Natural killer cell (primary cell): ENCODE data around the gene TGFBR3. TPM values are rescaled to one million over a fixed set of nuclear protein-coding genes. Genes with fewer than 3 reads are reported as not detected.

ENCODE experiments used
- ATAC-seq, 3 donors: fragments of 150-1000 bp in 2 of 3; fragments of 200-7000 bp in 1 of 3; cut with Tn5 transposase; 1 replicate in 1 of 3; 2 replicates in 2 of 3; pipeline ENCODE4 v1.10.0; 2021; ENCODE audit warnings: mild to moderate bottlenecking in 2 of 3, moderate library complexity in 2 of 3
- DNase-seq, 2 donors: peaks; one replicate each; pipeline versions ENCODE4 v3.0.0 to v3.0.0-alpha.2; 2013 to 2021; ENCODE audit warnings: mixed read lengths in 1 of 2
- H3K27ac ChIP-seq: one replicate; pipeline ENCODE4 v1.5.1; 2013; ENCODE audit warnings: mild to moderate bottlenecking, low read length
- H3K27me3 ChIP-seq: one replicate; pipeline ENCODE4 v1.6.1; 2013; ENCODE audit warnings: low read length; ENCODE audit not compliant: control insufficient read depth, insufficient read depth
- H3K36me3 ChIP-seq: one replicate; pipeline ENCODE4 v1.6.1; 2013; ENCODE audit warnings: low read length; ENCODE audit not compliant: control insufficient read depth, insufficient read depth
- H3K4me1 ChIP-seq: one replicate; pipeline ENCODE4 v1.6.1; 2013; ENCODE audit warnings: low read length; ENCODE audit not compliant: control insufficient read depth, insufficient read depth
- H3K4me3 ChIP-seq: one replicate; pipeline ENCODE4 v1.5.1; 2013; ENCODE audit warnings: low read length
- H3K9me3 ChIP-seq: one replicate; pipeline ENCODE4 v1.6.1; 2013; ENCODE audit warnings: low read length; ENCODE audit not compliant: control insufficient read depth, insufficient read depth
- H3K27ac Mint-ChIP-seq, 2 donors: one replicate each; pipeline ENCODE4 v1.8.0; 2022; ENCODE audit warnings: mild to moderate bottlenecking in 2 of 2, mixed read lengths in 2 of 2, moderate library complexity in 1 of 2
- H3K27me3 Mint-ChIP-seq, 2 donors: one replicate each; pipeline ENCODE4 v1.8.0; 2022; ENCODE audit warnings: low read depth in 2 of 2, mixed read lengths in 2 of 2
- H3K36me3 Mint-ChIP-seq: one replicate; pipeline ENCODE4 v1.8.0; 2022; ENCODE audit warnings: mixed read lengths
- H3K4me1 Mint-ChIP-seq, 2 donors: one replicate each; pipeline ENCODE4 v1.8.0; 2022; ENCODE audit warnings: mixed read lengths in 2 of 2
- H3K4me3 Mint-ChIP-seq: one replicate; pipeline ENCODE4 v1.8.0; 2022; ENCODE audit warnings: mild to moderate bottlenecking, moderate library complexity, mixed read lengths
- H3K9me3 Mint-ChIP-seq, 2 donors: one replicate each; pipeline ENCODE4 v1.8.0; 2022; ENCODE audit warnings: mixed read lengths in 2 of 2
- CTCF ChIP-seq: fragments of 200-600 bp; IDR thresholded peaks from one replicate; pipeline ENCODE4 v1.8.0; 2022; ENCODE audit warnings: antibody characterized with exemption
- WGBS: methylation state at CpG from one replicate; pipeline ENCODE4 v1.1.7; 2013; ENCODE audit warnings: missing lambda C conversion rate; ENCODE audit not compliant: insufficient coverage; 5-methylcytosine and 5-hydroxymethylcytosine counted together
- intact Hi-C: fragments of 100-400 bp; cut with micrococcal nuclease; formaldehyde crosslinking; loops from one replicate; pipeline ENCODE4 v1.14.2; 2022
- total RNA-seq, 4 donors: library from RNA; stranded (reverse); fragments of 120-200 nt in 1 of 4; gene quantifications; one replicate each; pipeline versions ENCODE4 v1.2.3 to v1.2.4, GENCODE V29; 2013 to 2022

TGFBR3 gene
- total RNA-seq, 3 donors from 2014 or later (not counting 1 experiment from before 2014, with no cell fraction given), result 225 to 274 (median 243) TPM

DNA sequence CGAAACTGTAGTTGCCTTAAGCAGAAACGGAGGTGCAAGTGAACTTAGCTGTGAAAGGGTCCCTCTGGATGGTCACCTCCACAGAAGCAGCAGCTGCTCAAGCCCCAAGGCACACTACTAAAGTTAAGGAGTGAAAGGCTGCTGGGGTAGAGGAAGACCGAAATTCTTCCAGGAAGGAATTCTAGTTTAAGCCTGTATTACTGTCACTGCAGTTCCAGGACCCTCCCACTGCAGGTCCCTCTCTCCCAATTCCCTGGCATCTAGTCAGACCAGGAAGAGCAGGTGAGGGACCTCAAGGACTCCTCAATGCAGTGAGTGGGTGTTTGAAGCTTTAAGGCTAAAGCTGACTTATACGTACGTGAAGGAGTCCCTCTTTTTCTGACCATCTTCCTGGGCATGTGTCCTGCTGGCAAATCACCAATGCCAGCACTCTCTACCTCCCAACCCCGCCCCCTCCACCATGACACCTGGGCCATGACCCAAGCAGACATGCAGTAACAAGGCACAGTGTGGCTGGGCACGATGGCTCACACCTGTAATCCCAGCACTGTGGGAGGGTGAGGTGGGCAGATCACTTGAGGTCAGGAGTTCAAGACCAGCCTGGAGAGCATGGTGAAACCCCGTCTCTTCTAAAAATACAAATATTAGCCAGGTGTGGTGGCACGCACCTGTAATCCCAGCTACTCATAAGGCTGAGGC is 57.2 kb downstream of the TGFBR3 start:
- ATAC-seq (no peak), DNase-seq (no peak)
- Mint-ChIP-seq H3K4me1 (peaks cover 81 to 85% of the 10 kb centered on the region in 2 donors), H3K4me3 (no peak overlapping the region), H3K9me3 (no peaks in the 10 kb centered on the region), H3K27me3 (no peaks in the 10 kb centered on the region), H3K27ac (peak overlapping the region; percentile 92 to 95), H3K36me3 (no peaks in the 10 kb centered on the region)
- 93% methylated on average over 9 of the region's 9 CpGs for WGBS
- no peak for TF ChIP-seq CTCF
- no peak overlapping the region for H3K4me3 ChIP-seq
- peaks cover 44% of the 10 kb centered on the region for H3K4me1 ChIP-seq
- no peaks in the 10 kb centered on the region for H3K9me3 ChIP-seq
- H3K27me3 ChIP-seq, result no peaks in the 10 kb centered on the region
- intact Hi-C loops, result loop anchor here (5.0 kb wide), 1 partner anchor 34 kb away; no protein-coding TSS in a partner anchor
- H3K36me3 ChIP-seq, result peaks cover 6% of the 10 kb centered on the region
- no peak overlapping the region for H3K27ac ChIP-seq

- Histone ChIP-seq H3K36me3 (peaks cover 4% of the 10 kb centered on the region), H3K4me3 (no peak overlapping the region), H3K9me3 (no peaks in the 10 kb centered on the region), H3K27me3 (no peaks in the 10 kb centered on the region), H3K4me1 (peaks cover 46% of the 10 kb centered on the region), H3K27ac (no peak overlapping the region)
- DNase-seq (no peak), ATAC-seq (no peak)
- Mint-ChIP-seq H3K27me3 (no peaks in the 10 kb centered on the region), H3K9me3 (no peaks in the 10 kb centered on the region), H3K4me3 (no peak overlapping the region), H3K4me1 (peaks cover 89 to 94% of the 10 kb centered on the region in 2 donors), H3K36me3 (no peaks in the 10 kb centered on the region), H3K27ac (peak overlapping the region; percentile 92 to 95)
- intact Hi-C loops, result loop anchor here (5.0 kb wide), 1 partner anchor 35 kb away; no protein-coding TSS in a partner anchor
- 88% methylated on average over 12 of the region's 12 CpGs for WGBS
- no peak for TF ChIP-seq CTCF
Observed at GRCh38 chr1:91827459-91828321, 58.3 kb downstream of the TGFBR3 start.

DNA sequence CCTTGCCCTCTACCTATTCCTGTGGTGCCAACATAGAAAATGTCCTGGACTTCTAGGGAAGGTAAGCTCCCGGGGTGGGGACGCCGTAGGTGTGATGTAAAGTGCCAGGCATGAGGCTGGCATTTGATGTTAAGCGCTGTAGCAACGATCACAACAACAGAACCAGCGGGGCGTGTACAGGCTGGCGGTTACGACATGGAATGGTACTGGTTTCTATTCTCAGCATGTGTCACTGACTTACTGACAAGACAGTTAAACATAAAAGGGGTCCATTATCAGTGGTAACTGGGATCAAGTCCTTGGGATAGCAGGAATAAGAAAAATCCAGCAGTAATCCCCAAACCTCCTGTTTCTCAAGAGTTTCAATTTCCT is 58.9 kb downstream of the TGFBR3 start:
- no peak overlapping the region for H3K27ac ChIP-seq
- H3K27me3 ChIP-seq, result no peaks in the 10 kb centered on the region
- no peak for DNase-seq
- ATAC-seq, result no peak
- H3K36me3 ChIP-seq, result peaks cover 4% of the 10 kb centered on the region
- Mint-ChIP-seq H3K9me3 (no peaks in the 10 kb centered on the region), H3K36me3 (no peaks in the 10 kb centered on the region), H3K4me1 (peaks cover 90 to 96% of the 10 kb centered on the region in 2 donors), H3K4me3 (peak overlapping the region; percentile 43), H3K27me3 (no peaks in the 10 kb centered on the region), H3K27ac (peak overlapping the region; percentile 92 to 95)
- intact Hi-C loops, result loop anchor here (5.0 kb wide), 1 partner anchor 35 kb away; no protein-coding TSS in a partner anchor
- H3K4me1 ChIP-seq, result peaks cover 49% of the 10 kb centered on the region
- H3K4me3 ChIP-seq, result no peak overlapping the region
- no peak for TF ChIP-seq CTCF
- H3K9me3 ChIP-seq, result no peaks in the 10 kb centered on the region
- 92% methylated on average over 9 of the region's 9 CpGs for WGBS
